Suppressor macrophage treated with lipopolysaccharide for 4 hours (primary cell): ENCODE data around the gene NUDT8.
"Not testable (repeated sequence)": the region's sequence is repeated elsewhere in the genome, so short reads cannot be mapped to it uniquely, and the experiment has no call there.

Experiments used
- DNase-seq: peaks from one replicate; pipeline ENCODE4 v3.0.0-alpha.2; 2020

The NUDT8 gene

DNA sequence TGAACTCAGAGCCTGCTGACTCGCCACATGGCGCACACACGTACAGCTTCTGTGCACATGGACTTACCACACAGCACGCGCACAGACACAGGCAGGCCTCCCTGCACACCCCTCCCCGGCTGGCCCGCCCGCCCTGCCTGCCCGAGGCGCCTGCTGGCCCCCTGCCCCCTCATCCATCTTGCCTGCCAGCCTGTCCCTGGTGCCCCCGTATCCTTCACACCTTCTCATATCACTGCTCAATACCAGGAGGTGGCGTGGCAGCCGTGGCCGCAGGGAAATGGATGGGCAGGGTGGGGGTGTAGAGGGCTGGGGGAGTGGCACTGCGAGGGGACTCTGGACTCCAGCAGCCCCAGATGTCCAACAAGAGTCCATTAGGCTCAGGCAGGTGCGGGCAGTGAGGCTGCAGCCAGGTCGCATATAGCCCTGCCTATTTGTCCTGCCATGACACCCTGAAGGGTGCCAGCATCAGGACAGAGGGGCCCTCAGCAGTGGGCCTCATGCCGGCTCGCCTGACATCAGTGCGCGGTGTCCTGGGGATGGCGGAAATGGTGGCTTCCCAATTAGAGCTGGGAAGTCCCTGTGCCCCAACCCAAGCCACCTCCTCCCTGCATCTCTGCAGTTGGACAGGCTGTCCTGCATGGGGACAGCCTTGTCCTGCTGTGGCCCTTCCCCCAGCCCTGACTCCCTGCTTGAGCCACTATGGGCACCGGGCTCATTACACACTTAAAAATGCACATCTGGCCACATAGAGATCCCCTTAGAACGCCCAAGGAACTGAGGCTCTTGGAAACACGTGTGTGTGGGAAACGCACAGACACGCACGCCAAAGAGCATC, 11.8 kb upstream of the NUDT8 start:
- DNase-seq, result no peak

DNA sequence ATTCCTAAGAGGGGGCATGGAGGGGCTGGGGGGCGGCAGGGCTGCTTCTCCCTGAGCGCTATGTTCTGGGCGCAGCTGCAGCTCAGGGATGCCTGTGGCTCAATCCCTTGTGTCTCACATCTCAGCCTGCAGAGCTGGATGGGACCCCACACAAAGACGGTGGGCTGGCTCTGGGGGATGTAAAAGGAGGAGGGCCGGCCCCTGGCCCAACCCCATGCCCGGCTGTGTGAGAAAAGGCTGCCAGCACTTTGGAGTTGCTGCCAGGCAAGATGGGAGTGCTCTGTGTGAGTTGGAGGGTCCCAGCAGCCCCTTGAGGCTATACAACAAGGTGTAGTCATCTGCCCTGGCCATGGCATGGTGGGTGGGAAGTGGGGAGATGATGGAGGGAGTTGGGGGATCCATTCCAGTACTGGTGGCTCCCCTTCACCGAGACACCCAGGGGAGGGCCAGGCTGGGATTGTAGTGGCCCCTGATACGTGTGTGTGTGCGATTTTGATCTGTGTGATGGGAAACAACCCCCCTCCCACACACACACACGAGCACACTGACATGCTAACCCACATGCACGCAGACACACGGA, 11.1 kb upstream of the NUDT8 start:
- no peak for DNase-seq

DNA sequence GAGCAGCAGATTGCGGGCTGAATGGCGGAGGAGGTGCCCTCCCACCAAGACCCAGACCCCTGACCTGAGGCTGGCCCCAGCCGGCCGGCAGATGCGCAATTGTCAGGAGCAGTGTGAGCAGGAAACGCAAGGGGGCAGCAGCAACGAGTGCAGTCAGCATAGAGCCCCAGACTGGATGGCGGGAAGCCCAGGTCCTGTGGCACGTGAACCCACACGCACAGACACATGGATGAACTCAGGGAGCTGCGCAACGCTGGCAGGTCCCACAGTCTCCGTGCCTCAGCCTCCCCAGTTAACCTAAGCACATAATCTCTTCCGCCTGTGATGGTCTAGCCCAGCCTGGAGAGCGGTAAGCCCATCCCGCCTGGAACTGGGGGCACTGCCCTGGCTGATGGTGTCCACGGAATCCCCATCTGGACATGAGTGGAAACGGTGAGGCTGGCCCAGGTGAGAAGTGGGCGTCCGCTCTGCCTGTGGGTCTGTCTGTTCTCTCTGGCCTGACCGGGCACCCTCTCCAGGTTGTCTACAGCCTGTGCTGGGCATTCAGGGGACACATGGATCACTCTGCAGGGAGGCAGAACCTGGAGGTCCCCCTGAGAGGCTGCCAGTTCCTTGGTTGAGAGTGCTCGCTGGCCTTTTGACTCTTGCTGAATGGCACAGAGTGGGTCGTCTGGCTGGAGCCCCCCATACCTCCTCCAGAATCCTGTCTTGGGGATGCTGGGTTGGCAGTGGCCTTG, 10.5 kb upstream of the NUDT8 start:
- DNase-seq, result peak; percentile 54

DNA sequence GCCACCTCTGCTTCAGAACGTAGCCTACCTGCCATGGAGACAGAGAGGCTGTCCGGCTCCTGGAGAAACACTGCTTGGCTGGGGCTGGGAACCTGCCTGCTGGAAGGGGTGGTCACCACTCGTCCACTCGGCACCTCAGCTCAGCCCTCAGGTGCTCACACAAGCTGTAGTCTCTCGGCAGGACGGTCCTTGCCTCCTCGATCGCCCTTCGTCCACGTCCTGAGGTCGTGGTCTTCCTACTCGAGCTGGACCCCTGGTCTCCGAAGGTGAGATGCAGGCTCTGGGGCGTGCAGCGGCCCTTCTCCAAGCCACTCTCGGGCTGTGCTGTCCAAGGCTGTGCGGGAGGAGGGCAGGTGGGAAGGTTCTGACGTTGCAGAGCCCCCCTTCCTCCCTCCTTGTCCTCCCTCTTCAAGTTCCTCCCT, 9.7 kb upstream of the NUDT8 start, which contains the start of gene TBX10:
TSS of gene TBX10 (minus strand) at position 326 of the 422 bp plus-strand sequence. CDS start at position 35, 291 bp downstream.
- DNase-seq, result no peak

DNA sequence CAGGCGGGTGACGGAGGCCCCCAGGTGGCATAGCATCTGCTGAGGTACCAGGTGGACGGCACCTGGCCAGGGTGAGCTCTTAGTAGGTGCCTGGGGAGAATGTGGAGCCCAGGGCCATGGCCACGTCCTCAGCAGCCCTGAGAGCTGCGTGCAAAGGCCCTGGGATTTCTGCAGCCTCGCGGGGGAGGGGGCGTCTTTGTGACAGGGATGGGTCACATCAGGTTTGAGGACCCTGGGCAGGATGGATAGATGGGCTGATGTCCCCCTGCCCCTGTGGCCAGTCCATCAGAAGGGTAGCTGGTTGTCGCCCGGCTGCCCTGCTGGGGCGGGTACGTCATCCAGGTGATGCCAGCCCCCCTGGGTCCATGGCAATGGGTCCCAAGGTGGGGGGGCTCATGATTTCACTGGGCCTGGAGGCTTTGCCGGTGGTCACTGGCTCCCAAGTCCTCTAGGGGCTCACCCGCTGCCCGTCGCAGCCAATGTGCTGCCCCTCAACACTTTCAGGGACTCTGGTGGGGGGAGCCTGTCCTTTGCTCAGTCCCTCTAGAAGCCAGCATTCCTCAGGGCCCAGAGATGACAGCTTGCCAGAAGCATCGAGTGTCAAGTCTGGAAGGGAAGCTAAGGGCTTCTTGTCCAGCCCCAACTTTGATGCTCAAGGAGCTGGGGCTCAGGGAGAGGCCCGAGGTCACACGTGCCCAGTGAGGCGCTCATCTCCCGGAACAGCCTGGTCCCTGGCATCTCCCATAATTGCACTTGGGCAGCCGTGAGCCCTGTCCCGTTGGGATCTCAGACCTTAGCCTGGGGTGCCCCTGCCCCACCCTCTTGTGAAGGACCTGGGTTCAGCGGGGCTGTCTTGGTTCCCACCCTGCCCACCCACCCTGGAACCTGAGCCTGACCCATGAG, 9.0 kb upstream of the NUDT8 start:
- DNase-seq, result no peak

DNA sequence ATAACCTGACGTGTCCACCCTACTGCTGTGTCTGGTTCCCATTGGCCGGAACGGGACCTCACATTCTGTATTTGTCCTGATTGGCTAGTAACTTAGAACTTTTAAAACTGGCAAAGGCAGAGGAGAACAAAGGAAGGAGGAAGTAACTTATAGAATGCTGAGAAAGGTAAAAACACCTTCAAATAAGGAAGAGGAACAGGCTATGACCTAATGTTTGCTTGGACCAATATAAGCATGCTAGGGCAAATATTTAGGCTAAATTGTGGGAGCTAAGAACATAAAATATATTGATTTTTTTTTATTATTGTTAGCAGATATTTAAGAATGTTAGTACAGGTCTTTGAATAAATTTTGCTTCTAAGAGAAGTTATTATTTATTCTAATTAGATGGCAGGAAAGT, 7.7 kb upstream of the NUDT8 start:
- DNase-seq, result not testable (repeated sequence)

DNA sequence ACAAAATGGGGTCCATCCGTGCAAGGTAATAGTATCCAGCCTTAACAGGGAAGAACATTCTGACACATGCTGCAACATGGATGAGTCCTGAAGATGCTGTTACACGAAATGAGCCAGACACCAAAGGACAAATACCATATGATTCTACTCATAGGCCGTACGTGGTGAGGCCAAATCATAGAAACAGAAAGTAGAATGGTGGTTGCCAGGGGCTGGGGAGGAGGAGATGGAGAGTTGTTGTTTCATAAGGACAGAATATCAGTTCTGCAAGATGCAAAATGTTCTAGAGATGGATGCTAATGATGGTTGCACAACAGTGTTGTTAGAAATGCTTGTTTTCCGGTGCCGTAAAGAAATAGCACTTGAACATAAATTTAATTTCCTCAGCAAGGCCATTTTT, 7.2 kb upstream of the NUDT8 start:
- DNase-seq, result peak; percentile 34

DNA sequence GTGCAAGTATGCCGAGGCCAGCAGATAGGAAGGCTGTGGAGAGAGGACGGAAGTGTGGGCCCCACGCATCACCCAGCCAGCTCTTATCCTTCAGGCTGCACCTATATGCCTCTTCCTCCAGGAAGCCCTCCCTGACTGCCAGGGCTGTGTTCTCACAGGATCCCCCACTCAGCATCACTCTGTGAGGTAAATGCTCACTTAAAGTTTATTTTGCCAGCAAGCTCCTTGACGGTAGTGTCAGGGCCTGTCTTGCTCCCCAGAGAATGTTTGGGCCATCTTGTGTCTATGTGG, 5.4 kb upstream of the NUDT8 start:
- DNase-seq, result no peak

DNA sequence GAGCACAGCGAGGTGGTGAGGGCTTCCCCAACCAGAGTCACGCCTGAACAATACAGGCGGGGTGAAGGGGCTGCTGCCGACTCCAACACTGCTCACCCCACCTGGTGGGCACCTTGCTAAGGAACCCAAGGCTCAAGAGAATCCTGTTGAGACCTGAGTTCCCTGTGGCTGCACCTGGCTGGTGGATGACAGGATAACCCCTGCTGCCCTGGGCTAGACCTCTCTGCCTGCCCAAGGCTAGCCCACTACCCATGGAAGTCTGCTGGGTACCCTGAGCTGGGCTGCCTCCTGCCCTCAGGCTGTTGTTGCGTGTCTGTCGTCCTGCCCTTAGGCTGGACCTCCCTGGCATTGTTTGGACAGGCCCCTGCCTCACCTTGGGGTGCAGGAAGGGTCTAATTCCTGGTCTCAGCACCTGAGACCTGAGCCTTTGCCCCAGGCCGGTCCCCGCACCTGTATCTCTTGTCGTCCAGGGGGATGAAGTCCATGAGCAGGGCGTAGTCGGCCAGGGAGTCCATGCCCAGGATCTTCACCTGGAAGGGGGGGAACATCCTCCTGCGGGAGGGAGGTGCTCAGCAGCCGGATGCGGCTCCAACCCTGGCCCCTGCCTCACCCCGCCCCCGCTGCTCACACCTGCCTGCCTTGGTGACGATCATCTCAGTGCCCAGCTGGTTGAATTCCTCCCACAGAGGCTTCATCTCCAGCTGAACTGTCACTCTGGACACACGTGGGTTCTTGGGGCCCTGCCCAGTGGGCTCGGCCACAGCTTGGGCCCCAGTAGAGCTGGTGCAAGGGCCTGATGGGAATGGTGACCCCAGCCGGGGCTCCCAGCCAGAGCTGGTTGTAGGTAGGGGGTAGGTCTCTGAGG, 4.9 kb upstream of the NUDT8 start:
- no peak for DNase-seq

DNA sequence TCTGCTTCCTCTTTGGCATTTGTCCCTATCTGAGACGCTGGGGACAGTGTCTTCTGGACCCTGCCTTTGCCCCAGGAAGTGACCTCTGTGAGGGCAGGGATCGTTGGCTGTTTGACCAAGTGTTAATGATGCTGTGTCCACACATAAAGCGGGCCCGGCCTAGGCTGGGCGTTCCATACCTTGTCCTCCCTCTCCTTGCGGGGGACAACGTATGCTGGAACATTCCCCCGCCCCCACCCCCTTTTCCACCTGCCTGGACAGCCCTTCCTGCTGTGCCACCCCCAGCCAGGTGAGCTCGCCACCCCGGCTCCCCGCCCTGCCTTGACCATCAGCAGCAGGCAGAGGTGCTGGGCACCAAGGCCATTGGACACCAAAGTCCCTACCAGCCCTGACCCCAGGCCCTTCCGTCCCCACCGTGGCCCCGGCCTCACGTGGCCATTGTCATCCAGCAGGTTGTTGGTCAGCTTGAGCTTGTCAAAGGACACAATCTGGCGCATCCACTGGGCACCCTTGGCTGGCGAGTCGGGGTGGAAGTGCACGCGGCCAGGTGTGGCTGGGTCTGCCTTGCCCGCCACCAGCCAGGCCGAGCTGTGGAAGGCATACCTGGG, 4.1 kb upstream of the NUDT8 start:
- no peak for DNase-seq

DNA sequence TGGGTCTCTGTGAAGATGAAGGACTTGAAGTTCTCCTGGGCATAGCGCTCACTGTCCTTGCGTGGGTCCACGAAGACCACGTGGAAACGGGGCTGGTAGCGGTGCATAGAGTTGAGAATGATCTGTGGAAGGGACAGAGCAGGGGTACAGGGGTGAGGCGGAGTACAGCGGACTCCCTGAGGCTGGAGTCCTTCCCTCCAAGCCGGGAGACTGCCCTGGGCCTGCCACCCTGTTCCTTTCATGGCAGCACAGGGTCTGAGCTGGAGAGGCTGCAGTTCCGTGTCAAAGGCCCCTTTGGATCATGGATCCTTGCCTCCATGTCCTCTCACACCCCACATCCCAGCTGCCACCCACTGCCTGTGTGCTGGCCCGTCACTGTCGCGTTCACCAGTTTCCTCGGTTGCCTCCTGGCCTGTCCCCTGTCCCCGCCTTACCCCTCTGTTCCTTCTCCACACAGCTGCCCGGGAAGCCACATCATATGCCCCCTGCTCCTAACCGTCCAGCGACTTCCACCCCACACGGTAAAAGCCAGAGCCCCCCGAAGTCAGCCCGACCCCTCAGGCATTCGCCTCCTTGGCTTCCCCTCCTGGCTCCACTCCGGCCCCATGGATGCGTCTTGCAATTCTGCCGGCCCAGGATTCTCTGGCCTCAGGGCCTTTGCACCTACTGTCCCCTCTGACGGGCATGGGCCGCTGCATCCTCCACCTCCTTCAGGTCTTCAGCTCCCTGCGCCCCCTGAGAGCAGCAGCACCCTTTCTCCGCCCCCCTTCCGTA, 3.4 kb upstream of the NUDT8 start:
- no peak for DNase-seq

DNA sequence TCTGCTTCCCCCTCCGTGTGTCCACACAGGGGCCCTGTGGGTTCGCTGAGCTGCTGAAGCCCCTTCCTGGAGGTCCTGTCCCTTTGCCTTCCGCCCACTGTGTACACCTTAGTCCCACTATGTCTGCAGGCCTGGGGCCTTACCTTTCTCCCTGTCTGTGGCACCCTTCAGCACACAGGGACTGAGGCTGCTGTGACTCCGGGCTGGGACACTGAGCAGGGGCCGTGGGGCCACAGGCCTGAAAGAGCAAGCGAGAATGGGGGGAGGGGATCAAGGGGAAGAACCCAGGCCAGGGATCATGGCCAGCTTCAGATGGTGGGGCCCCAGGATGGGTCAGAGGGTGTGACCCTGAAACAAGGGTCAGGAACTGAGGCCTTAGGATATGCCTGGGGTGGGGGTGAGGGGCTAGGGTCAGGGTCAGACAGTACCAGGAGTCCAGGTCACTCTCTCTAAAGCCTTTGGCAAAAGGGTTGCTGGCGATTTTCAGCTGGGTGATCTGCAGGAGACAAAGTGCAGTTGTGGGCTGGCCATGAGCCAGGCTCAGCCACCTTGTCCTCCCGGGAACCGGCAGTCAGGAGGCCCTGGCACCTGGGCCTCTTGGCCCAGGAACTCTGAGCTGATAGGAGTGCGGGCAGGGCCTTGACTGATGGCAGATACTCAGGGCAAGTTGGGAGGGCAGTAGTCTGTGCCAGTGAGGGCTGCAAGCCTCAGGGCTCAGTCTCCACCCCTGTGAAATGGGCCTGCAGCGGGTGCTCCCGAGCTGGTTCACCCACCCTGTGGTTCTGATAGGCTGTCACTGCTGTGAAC, 2.6 kb upstream of the NUDT8 start:
- DNase-seq, result no peak

DNA sequence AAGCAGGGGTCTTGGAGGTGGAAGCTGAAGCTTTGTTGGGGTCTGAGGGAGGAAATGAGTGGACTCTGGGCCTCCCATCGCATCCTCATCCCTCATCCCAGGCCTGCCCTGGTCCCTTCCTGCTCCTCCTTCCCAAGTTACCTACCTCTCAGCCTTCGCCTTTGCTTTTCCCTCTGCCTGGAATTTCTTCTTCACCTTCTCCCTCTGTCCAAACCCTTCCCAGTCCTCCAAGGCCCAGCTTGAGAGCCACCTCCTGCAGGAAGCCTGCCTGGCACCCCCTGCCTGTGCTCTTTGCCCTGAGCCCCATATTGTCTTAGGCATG, 2.1 kb upstream of the NUDT8 start:
- no peak for DNase-seq

DNA sequence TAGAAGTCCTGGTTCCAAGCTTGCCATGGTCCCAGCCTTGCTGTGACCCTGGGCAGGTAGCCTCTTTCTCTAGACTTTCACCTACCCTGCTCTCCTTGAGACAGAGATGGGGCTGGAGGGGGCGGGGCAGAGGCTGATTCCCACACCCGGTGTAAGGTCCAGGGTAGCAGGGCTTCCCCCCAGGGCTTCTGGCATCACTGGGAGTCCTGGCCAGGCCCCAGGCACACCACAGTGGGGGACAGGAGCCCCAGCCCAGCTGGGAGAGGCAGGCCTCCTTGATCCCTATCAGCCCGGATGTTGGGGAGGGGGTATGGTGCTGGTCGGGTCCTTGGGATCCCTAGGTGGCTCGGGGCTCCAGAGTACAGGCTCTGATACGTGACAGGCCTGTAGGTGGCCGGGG, 1.7 kb upstream of the NUDT8 start:
- no peak for DNase-seq

DNA sequence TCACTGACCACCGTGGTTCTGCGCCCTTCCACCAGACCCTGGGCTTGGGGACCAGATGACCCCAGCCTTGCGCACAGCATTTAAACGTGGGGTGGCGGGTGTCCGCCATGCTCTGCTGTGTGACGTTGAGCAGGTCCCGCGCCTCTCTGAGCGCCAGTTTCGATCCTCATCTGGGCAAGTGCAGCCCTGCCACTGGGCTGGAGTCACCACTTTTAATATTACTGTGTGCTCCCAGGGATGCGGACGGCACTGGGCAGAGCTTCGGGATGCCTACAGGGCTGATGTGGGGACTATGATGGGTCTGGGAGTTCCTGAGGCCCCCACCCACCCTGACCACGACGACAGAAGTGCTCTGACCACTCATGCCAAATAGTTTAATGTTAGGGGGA, 1.2 kb upstream of the NUDT8 start:
- DNase-seq, result no peak

DNA sequence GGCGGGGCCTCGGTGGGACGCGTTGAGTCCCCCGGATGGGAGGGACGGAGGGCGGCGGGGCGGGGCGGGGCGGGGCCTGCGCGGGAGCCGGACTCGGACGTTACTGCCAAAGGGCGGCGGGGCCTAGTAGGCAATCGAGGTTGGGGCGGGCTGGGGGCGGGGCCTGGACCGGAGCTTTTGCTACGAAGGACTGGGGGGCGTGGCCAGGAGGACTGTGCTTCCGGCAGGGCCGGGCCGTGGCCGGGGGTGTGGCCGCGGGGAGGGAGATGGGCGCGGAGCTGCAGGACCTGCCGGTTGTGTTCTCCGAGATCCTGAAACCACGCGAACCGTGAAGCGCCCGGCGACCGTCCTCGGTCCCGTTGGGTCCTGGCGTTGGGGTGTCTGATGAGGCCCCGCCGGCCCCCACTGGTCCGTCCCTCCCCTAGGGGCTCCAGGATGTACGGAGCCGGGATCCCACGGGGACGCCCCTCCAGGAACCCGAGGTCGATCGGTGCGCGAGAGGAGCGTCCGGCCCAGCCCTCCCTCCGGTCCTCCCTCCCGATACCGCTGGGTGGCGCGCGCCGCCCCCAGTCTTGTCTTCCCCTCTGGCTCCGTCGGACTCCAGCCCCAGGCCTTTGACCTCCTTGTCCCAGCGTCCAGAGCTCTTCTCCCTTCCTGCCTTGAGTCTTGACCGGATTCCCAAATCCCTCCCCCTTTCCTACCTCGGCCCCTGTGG, 648 bp upstream of the NUDT8 start:
- DNase-seq, result peak; percentile 99

DNA sequence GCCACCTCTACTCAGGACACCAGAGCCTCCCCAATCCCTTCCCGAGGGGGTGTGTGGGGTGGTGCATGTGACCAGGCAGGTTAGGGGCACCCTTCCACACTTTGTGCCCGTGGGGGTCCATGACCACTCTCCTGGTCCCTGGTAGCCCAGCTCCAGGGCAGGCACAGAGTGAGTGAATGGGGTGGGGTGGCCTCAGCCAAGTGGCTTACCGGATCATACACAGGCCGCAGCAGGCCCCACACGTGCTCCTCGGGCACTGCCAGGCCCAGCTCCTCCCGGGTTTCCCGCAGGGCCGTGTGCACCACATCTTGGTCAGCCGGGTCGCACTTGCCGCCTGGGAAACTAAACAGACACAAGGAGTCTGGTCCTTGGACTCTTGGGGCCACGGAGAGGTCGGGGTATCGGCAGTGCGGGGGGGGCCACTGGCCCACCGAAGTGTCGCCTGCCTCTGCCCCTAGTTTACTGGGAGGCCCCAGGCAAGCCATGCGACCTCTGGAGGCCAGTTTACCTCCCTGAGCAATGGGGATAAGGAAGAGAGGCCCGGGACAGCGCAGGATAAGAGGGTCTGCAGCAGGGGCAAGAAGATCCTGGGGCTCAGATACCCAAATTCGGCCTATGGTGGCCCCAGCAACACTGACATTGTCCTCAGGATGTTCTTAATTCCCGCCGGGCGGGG, 889 bp downstream of the NUDT8 start:
- DNase-seq, result no peak

DNA sequence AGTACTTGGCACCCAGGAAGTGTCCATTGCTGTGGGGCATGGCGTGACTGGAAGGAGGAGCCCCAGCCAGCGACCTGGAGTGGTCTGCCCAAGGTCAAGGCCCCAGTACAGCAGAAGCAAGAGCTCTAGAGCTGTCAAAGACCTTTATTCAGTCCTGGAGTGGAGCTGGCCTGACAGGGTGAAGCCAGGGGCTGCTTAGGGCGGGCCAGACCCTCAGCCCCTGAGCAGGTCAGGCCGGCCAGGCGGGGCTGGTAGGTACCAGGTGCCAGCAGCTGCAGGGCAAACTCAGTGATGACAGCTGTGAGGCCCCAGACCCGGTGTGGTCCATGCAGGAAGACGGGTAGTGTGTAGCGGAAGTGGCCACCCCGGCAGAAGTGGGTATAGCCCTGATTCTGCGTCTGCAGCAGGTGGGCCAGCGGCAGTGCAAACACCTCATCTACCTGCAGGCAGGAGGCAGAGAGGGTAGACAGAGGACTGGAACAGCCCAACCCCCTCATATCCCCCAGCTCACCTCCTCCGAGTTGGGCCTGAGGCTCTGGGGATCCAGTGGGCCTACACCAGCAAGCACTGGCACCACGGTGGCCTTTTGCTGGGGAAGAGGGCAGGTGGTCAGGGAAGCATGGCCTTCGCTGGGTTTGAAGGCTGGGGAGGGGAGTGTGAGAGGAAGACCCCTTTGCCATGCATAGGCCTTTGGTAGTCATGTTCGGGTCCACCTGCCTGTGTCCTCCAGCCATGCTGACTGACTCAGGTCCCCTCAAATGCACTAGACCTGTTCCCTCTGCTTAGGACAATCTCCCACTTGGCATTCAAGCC, 1.7 kb downstream of the NUDT8 start:
- no peak for DNase-seq
